ENCODE results near the gene ME2. TPM values are rescaled to one million over a fixed set of nuclear protein-coding genes. Genes with fewer than 3 reads are reported as not detected.
A peak's percentile ranks its signal among the peaks of the same experiment; 100 is the strongest.
"Not testable (repeated sequence)": the region's sequence is repeated elsewhere in the genome, so short reads cannot be mapped to it uniquely, and the experiment has no call there.

The ME2 gene
- total RNA-seq, 1 donor from 2014 or later: 115 TPM

DNA sequence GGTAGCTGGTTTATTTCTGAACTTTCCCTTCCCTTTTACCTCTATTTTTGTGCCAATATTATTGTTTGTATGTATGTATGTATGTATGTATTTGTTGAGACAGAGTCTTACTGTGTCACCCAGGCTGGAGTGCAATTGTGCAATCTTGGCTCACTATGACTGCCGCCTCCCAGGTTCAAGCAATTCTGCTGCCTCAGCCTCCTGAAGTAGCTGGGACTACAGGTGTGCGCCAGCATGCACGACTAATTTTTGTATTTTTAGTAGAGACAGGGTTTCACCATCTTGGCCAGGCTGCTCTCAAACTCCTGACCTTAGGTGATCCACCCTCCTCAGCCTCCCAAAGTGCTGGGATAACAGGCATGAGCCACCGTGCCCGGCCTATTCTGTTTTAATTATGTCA lies 93.5 kb downstream of the ME2 start:
- DNase-seq (ENCODE audit: low spot score); intact Hi-C loops (cut with micrococcal nuclease); H3K27me3 Mint-ChIP-seq (ENCODE audit: low read depth); H3K27ac Mint-ChIP-seq; H3K4me3 Mint-ChIP-seq (ENCODE audit: low read depth): not testable (repeated sequence)
- peaks cover 34% of the 10 kb centered on the region for H3K36me3 Mint-ChIP-seq (ENCODE audit: low read depth)
- H3K4me1 Mint-ChIP-seq (ENCODE audit: low read depth): peaks cover 22% of the 10 kb centered on the region
- H3K9me3 Mint-ChIP-seq: peaks cover 18% of the 10 kb centered on the region

DNA sequence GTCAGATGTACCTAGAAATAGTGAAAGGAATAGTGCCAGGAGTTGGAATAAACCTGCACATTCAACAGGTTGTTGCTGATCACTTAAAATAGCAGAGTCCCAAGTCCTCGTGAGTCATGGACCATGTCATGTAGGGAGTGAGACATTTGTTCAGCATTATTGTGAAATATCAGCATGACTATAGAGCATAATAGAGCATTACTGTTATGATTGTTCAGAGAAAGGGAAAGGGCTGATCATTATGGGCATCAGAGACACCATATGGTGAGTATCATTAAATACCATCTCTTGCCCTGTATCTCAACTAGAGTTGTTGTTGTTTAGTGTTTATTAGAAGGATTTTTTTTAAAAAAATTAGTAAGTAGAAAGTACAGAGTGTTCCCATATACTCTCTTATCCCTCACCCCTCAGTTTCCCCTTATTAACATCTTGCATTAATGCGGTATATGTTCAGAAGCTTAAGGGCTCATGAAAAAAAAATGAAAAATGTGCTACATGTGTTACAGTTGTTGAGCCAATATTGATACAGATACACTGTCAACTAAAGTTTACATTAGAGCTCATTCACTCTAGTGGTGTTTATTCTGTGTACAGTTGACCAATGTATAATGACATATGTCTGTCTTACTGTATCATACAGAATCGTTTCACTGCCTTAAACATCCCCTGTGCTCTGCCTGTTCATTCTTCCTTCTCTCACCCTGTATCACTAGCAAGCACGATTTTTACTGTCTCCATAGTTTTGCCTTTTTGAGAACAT lies 94.6 kb downstream of the ME2 start:
- Mint-ChIP-seq H3K27ac (peak overlapping the region; percentile 27), H3K4me1 (ENCODE audit: low read depth) (peaks cover 22% of the 10 kb centered on the region), H3K4me3 (ENCODE audit: low read depth) (no peak overlapping the region), H3K9me3 (peaks cover 27% of the 10 kb centered on the region), H3K27me3 (ENCODE audit: low read depth) (no peaks in the 10 kb centered on the region), H3K36me3 (ENCODE audit: low read depth) (peaks cover 46% of the 10 kb centered on the region)
- DNase-seq (ENCODE audit: low spot score): no peak
- intact Hi-C loops (cut with micrococcal nuclease): no loop called here

DNA sequence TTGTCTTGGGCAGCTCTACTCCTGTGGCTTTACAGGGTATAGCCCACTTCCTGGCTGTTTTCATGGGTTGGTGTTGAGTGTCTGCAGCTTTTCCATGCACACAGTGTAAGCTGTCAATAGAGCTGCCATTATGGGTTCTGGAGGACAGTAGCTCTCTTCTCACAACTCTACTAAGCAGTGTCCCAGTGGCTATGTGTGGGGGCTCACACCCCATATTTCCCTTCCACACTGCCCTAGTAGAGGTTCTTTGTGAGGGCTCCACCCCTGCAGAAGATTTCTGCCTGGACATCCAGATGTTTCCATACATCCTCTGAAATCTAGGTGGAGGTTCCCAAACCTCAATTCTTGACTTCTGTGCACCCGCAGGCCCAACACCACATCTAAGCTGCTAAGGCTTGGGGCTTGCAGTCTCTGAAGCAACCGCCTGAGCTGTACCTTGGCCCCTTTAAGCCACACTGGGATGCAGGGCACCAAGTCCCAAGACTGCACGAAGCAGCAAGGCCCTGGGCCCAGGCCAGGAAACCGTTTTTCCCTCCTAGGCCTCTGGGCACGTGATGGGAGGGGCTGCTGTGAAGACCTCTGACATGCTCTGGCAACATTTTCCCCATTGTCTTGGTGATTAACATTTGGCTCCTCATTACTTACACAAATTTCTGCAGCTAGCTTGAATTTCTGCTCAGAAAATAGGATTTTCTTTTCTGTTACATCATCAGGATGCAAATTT lies 98.3 kb downstream of the ME2 start:
- Mint-ChIP-seq H3K4me3 (ENCODE audit: low read depth) (no peak overlapping the region), H3K36me3 (ENCODE audit: low read depth) (peaks cover 59% of the 10 kb centered on the region), H3K4me1 (ENCODE audit: low read depth) (peaks cover 6% of the 10 kb centered on the region), H3K27ac (no peak overlapping the region), H3K9me3 (peaks cover 30% of the 10 kb centered on the region), H3K27me3 (ENCODE audit: low read depth) (no peaks in the 10 kb centered on the region)
- intact Hi-C loops (cut with micrococcal nuclease): no loop called here
- no peak for DNase-seq (ENCODE audit: low spot score)

DNA sequence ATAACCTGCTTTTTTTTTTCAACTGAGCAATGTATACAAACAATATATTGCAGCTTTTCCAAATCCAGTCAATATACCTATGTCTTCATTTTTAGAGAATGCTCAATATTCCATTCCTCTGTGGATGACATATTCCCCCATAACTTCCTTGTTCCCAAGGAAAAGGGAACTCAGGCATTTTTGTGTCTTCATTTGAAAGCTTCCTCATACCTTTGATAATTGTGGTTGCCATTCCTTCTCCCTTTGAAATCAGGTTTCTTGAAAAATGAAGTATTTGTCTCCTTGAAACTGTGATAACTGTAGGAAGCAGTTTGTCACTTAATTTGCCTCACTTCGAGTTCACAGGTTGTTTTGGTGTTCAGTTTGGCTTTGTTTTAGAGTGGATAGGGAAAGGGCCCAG lies 102.5 kb downstream of the ME2 start:
- no peak overlapping the region for H3K27ac Mint-ChIP-seq
- H3K4me3 Mint-ChIP-seq (ENCODE audit: low read depth): no peak overlapping the region
- H3K36me3 Mint-ChIP-seq (ENCODE audit: low read depth): peaks cover 40% of the 10 kb centered on the region
- intact Hi-C loops (cut with micrococcal nuclease): no loop called here
- H3K4me1 Mint-ChIP-seq (ENCODE audit: low read depth): no peaks in the 10 kb centered on the region
- no peak for DNase-seq (ENCODE audit: low spot score)
- H3K9me3 Mint-ChIP-seq: peaks cover 21% of the 10 kb centered on the region
- H3K27me3 Mint-ChIP-seq (ENCODE audit: low read depth): no peaks in the 10 kb centered on the region

DNA sequence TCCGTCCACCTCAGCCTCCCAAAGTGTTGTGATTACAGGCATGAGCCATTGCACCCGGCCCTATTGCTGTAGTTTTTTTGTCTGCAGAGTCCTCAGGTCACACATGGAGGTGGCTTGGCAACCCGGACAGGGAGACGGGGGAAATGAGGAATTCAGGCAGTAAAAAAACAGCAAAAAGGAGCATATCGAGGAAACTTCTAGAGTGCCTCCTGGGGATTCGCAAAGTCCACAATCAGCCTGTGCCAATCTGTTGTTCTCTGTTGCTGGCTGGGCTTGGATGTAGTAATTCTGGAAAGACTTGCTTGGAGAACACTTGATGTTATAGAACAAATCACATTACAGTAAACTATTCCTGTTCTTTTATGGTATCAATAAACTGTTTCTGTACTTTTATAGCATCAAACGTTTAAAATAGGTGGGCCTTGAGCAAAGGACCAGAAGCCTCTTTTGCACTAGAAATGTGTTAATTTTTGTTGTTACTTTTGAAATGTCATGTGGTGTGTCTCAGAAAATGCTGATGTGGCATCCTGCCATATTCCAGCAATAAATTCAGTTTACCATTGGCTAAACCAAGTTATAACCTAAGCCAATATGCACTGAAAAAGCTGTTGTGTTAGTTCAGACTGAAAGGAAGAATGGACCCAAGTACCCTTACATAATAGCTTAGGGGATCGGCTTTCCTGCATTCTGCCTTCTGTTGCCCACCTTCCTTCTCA lies 103.3 kb downstream of the ME2 start:
- H3K4me1 Mint-ChIP-seq (ENCODE audit: low read depth): no peaks in the 10 kb centered on the region
- H3K36me3 Mint-ChIP-seq (ENCODE audit: low read depth): peaks cover 31% of the 10 kb centered on the region
- DNase-seq (ENCODE audit: low spot score): no peak
- no peak overlapping the region for H3K27ac Mint-ChIP-seq
- intact Hi-C loops (cut with micrococcal nuclease): no loop called here
- H3K4me3 Mint-ChIP-seq (ENCODE audit: low read depth): no peak overlapping the region
- peaks cover 12% of the 10 kb centered on the region for H3K9me3 Mint-ChIP-seq
- no peaks in the 10 kb centered on the region for H3K27me3 Mint-ChIP-seq (ENCODE audit: low read depth)

DNA sequence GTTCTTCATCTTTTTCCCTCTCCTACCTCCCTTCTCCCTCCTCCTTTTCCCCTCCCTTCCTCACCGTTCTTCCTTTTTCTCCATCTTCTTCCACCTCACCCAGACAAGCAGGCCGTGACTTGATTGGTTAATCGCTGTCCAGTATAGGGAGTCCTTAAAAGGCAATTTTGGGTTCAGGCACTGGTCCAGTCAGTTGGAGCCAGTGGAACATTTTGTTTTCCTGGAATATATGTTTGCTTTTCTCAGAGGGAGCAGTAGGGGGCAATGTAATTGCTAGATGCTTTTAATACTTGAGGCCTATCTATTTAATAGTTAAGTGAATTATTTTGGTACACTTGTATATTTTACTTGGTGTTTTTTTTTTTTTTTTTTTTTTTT lies 103.9 kb downstream of the ME2 start:
- H3K4me1 Mint-ChIP-seq (ENCODE audit: low read depth): no peaks in the 10 kb centered on the region
- no peak overlapping the region for H3K4me3 Mint-ChIP-seq (ENCODE audit: low read depth)
- no peaks in the 10 kb centered on the region for H3K27me3 Mint-ChIP-seq (ENCODE audit: low read depth)
- no peak for DNase-seq (ENCODE audit: low spot score)
- intact Hi-C loops (cut with micrococcal nuclease): no loop called here
- H3K36me3 Mint-ChIP-seq (ENCODE audit: low read depth): peaks cover 27% of the 10 kb centered on the region
- peaks cover 8% of the 10 kb centered on the region for H3K9me3 Mint-ChIP-seq
- no peak overlapping the region for H3K27ac Mint-ChIP-seq

DNA sequence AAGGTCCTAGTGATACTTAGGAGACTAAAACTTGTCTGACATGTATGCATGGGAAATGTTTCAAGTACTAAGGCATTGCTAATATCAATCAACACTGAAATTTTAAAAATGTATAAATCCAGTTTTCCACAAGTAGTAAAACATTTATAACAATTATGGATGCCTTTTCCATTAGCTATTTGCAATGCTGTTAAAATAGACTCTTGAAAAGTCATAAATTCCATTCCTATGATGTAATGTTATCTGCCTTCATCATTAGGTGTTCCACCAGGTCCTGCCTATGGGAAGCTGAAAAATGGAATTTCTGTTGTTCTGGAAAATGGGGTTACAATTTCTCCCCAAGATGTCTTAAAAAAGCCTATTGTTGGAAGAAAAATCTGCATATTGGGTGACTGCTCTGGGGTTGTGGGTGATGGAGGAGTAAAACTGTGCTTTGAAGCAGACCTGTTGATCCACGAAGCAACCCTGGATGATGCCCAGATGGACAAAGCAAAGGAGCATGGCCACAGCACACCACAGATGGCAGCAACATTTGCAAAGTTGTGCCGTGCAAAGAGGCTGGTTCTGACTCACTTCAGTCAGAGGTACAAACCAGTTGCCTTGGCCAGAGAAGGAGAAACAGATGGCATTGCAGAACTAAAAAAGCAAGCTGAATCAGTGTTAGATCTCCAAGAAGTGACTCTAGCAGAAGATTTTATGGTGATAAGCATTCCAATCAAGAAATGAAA lies 107.6 kb downstream of the ME2 start:
- intact Hi-C loops (cut with micrococcal nuclease): no loop called here
- Mint-ChIP-seq H3K27ac (no peak overlapping the region), H3K9me3 (no peaks in the 10 kb centered on the region), H3K4me3 (ENCODE audit: low read depth) (no peak overlapping the region), H3K4me1 (ENCODE audit: low read depth) (no peaks in the 10 kb centered on the region), H3K36me3 (ENCODE audit: low read depth) (peaks cover 7% of the 10 kb centered on the region), H3K27me3 (ENCODE audit: low read depth) (no peaks in the 10 kb centered on the region)
- no peak for DNase-seq (ENCODE audit: low spot score)

DNA sequence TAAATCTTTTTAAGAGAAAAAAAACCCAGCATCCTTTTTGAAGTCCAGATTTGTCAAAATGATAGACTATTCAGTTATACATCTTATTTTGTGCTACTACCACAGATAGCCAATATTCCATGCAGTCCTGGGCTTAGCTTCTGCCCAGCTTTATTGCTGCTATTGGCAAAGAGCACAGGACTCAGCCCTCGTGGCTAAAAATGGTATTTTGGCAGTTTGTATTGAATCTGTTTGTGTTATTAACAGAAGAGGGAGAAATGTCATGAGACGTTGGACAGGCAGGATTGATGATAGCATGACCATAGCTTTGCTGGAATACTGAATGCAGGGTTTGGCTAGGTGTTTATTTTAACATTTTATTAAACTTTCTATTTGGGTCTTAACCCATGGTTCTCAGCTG lies 108.3 kb downstream of the ME2 start:
- DNase-seq (ENCODE audit: low spot score): no peak
- Mint-ChIP-seq H3K4me1 (ENCODE audit: low read depth) (no peaks in the 10 kb centered on the region), H3K27ac (no peak overlapping the region), H3K9me3 (no peaks in the 10 kb centered on the region), H3K4me3 (ENCODE audit: low read depth) (no peak overlapping the region), H3K27me3 (ENCODE audit: low read depth) (no peaks in the 10 kb centered on the region), H3K36me3 (ENCODE audit: low read depth) (peaks cover 6% of the 10 kb centered on the region)
- intact Hi-C loops (cut with micrococcal nuclease): no loop called here

DNA sequence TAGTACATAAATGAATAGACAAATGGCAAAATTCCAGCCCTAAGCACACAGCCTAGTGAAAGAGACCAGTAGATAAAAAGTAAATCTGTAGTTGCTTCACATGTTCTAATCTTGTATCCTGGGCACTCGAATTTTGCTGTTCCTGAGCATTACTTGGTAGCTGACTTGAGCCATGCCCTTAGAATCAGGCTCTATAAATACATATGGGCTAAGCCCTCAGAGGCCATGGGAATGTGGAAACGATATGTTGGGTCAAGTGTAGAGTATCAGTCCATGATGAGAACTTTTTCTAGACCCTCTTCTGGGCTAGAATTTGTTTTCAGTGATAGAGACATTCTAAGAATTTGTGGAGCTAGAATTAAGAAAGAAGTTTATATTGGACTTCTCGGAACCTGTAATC lies 110.8 kb downstream of the ME2 start:
- Mint-ChIP-seq H3K27me3 (ENCODE audit: low read depth) (no peaks in the 10 kb centered on the region), H3K4me1 (ENCODE audit: low read depth) (no peaks in the 10 kb centered on the region), H3K4me3 (ENCODE audit: low read depth) (no peak overlapping the region), H3K27ac (no peak overlapping the region), H3K9me3 (no peaks in the 10 kb centered on the region), H3K36me3 (ENCODE audit: low read depth) (peaks cover 6% of the 10 kb centered on the region)
- DNase-seq (ENCODE audit: low spot score): no peak
- intact Hi-C loops (cut with micrococcal nuclease): no loop called here

DNA sequence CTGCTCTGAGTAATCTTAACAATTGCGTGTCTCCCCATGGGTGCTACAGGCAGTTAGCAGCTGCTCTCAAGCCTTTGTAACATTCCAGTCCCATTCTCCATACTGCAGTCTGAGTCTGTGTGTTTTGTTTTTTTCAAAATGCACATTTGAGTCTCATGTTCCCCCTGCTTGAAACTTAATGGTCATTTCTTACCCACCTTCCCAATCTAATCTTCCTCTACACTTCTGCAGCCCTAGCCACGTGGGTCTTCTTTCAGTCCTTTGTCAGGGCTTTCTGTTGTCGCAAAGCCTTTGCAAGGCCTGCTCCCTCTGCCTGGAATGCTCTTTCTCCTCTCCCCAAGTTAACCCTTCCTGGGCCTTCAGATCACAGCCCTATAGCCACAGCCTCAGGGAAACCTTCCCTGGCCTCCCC lies 113.4 kb downstream of the ME2 start:
- Mint-ChIP-seq H3K27me3 (ENCODE audit: low read depth) (no peaks in the 10 kb centered on the region), H3K9me3 (no peaks in the 10 kb centered on the region), H3K4me3 (ENCODE audit: low read depth) (no peak overlapping the region), H3K4me1 (ENCODE audit: low read depth) (no peaks in the 10 kb centered on the region), H3K27ac (no peak overlapping the region), H3K36me3 (ENCODE audit: low read depth) (peaks cover 3% of the 10 kb centered on the region)
- intact Hi-C loops (cut with micrococcal nuclease): no loop called here
- no peak for DNase-seq (ENCODE audit: low spot score)

DNA sequence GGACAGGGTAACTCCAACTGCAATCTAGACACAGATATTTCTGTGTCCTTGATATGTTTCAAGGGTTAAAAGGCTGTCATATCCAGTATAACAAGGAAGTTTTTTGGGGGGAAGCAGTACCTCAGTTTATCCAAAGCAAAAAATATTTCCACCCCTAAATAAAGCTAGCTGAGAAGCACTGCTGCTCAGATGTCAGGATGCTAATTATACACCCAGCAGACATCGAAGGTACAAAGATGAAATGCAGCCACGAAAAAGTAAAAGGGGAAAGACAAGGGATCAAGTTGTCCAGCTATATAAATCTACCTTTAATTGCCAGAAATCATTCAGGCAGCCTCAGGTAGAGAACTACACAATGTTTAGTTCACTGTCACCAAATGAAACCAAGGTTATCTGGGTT lies 115.1 kb downstream of the ME2 start:
- H3K4me3 Mint-ChIP-seq (ENCODE audit: low read depth): no peak overlapping the region
- no peak for DNase-seq (ENCODE audit: low spot score)
- H3K4me1 Mint-ChIP-seq (ENCODE audit: low read depth): no peaks in the 10 kb centered on the region
- no peaks in the 10 kb centered on the region for H3K27me3 Mint-ChIP-seq (ENCODE audit: low read depth)
- no peak overlapping the region for H3K27ac Mint-ChIP-seq
- H3K9me3 Mint-ChIP-seq: no peaks in the 10 kb centered on the region
- intact Hi-C loops (cut with micrococcal nuclease): no loop called here
- H3K36me3 Mint-ChIP-seq (ENCODE audit: low read depth): no peaks in the 10 kb centered on the region

DNA sequence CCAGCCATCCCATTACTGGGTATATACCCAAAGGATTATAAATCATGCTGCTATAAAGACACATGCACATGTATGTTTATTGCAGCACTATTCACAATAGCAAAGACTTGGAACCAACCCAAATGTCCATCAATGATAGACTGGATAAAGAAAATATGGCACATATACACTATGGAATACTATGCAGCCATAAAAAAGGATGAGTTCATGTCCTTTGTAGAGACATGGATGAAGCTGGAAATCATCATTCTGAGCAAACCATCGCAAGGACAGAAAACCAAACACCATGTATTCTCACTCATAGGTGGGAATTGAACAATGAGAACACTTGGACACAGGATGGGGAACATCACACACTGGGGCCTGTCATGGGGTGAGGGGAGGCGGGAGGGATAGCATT lies 124.3 kb downstream of the ME2 start:
- H3K27ac Mint-ChIP-seq; H3K4me1 Mint-ChIP-seq (ENCODE audit: low read depth); H3K9me3 Mint-ChIP-seq; DNase-seq (ENCODE audit: low spot score); H3K36me3 Mint-ChIP-seq (ENCODE audit: low read depth); intact Hi-C loops (cut with micrococcal nuclease); H3K27me3 Mint-ChIP-seq (ENCODE audit: low read depth); H3K4me3 Mint-ChIP-seq (ENCODE audit: low read depth): not testable (repeated sequence)

Data from activated T-helper 2 cell treated with anti-CD3 and anti-CD28 coated beads, Interferon-gamma antibody, Interleukin-2, Interleukin-4, amounts not matched to agents 10 μg/mL and 5 μg/mL and 100 μg/mL, durations not matched to agents 14 hours and 24 hours and 36 hours (primary cell).